Activated T-cell treated with anti-CD3 and anti-CD28 coated beads, Interleukin-2, amount 50 U/mL, for 4 hours (primary cell): ENCODE results near the gene PELI1. TPM values are rescaled to one million over a fixed set of nuclear protein-coding genes. Genes with fewer than 3 reads are reported as not detected.
A peak's percentile ranks its signal among the peaks of the same experiment; 100 is the strongest.

Experiments
- ATAC-seq, 2 donors: fragments of 200-7000 bp; cut with Tn5 transposase; one replicate each; pipeline ENCODE4 v1.10.0; 2021
- DNase-seq: peaks from one replicate; pipeline ENCODE4 v3.0.0-alpha.2; 2020
- H3K27me3 Mint-ChIP-seq: one replicate; pipeline ENCODE4 v1.8.0; 2021; ENCODE audit warnings: low read depth, mixed read lengths
- H3K36me3 Mint-ChIP-seq: one replicate; pipeline ENCODE4 v1.8.0; 2022; ENCODE audit warnings: mixed read lengths; ENCODE audit not compliant: insufficient read depth
- H3K4me1 Mint-ChIP-seq: one replicate; pipeline ENCODE4 v1.8.0; 2021; ENCODE audit warnings: low read depth, mixed read lengths
- H3K4me3 Mint-ChIP-seq: one replicate; pipeline ENCODE4 v1.8.0; 2021; ENCODE audit warnings: mild to moderate bottlenecking, moderate library complexity, mixed read lengths
- H3K9me3 Mint-ChIP-seq: one replicate; pipeline ENCODE4 v1.8.0; 2021; ENCODE audit warnings: mixed read lengths
- total RNA-seq, 3 donors: library from RNA; stranded (reverse); gene quantifications; one replicate each; pipeline ENCODE4 v1.2.1, GENCODE V29; 2021

Gene PELI1
- 10 to 100 TPM; 49.0 to 71.8 (median 68.1) TPM for total RNA-seq

- peak; percentile 91 for DNase-seq
- peak; percentile 92 to 93 for ATAC-seq
- Mint-ChIP-seq H3K4me3 (peak within 1 kb of the TSS; percentile 93), H3K36me3 (peaks cover 18% of the 10 kb centered on the region), H3K4me1 (peaks cover 24% of the 10 kb centered on the region), H3K9me3 (no peaks in the 10 kb centered on the region), H3K27me3 (no peaks in the 10 kb centered on the region)
These were observed at the start of gene PELI1 for GRCh38 chr2:64144057-64145013. Gene PELI1 (minus strand): TSS chr2:64144420. CDS start chr2:64108310, 36,110 bp downstream.

GRCh38 chr2:64193491-64193890 is 49.3 kb upstream of the PELI1 start:
- no peak for ATAC-seq
- no peaks in the 10 kb centered on the region for H3K9me3 Mint-ChIP-seq
- H3K4me1 Mint-ChIP-seq = peaks cover 27% of the 10 kb centered on the region
- no peaks in the 10 kb centered on the region for H3K36me3 Mint-ChIP-seq
- no peak overlapping the region for H3K4me3 Mint-ChIP-seq
- no peak for DNase-seq
- no peaks in the 10 kb centered on the region for H3K27me3 Mint-ChIP-seq

- Mint-ChIP-seq H3K27me3 (no peaks in the 10 kb centered on the region), H3K36me3 (no peaks in the 10 kb centered on the region), H3K9me3 (no peaks in the 10 kb centered on the region), H3K4me1 (peaks cover 29% of the 10 kb centered on the region), H3K4me3 (no peak overlapping the region)
- ATAC-seq (no peak), DNase-seq (no peak)
These were observed 48.5 kb upstream of the PELI1 start for GRCh38 chr2:64192664-64193105.

- H3K36me3 Mint-ChIP-seq = no peaks in the 10 kb centered on the region
- no peaks in the 10 kb centered on the region for H3K27me3 Mint-ChIP-seq
- H3K9me3 Mint-ChIP-seq = no peaks in the 10 kb centered on the region
- no peak for ATAC-seq
- no peak overlapping the region for H3K4me3 Mint-ChIP-seq
- DNase-seq = no peak
- peaks cover 29% of the 10 kb centered on the region for H3K4me1 Mint-ChIP-seq
These were observed 47.9 kb upstream of the PELI1 start for GRCh38 chr2:64192125-64192479.

GRCh38 chr2:64189586-64189985 is 45.4 kb upstream of the PELI1 start:
- DNase-seq (no peak), ATAC-seq (no peak)
- Mint-ChIP-seq H3K9me3 (no peaks in the 10 kb centered on the region), H3K4me3 (no peak overlapping the region), H3K36me3 (no peaks in the 10 kb centered on the region), H3K27me3 (no peaks in the 10 kb centered on the region), H3K4me1 (peaks cover 29% of the 10 kb centered on the region)

- Mint-ChIP-seq H3K9me3 (no peaks in the 10 kb centered on the region), H3K27me3 (no peaks in the 10 kb centered on the region), H3K36me3 (no peaks in the 10 kb centered on the region), H3K4me1 (peaks cover 29% of the 10 kb centered on the region), H3K4me3 (no peak overlapping the region)
- ATAC-seq = no peak
- no peak for DNase-seq
These were observed 44.9 kb upstream of the PELI1 start for GRCh38 chr2:64189167-64189566.

- no peak for DNase-seq
- Mint-ChIP-seq H3K4me1 (peaks cover 29% of the 10 kb centered on the region), H3K36me3 (no peaks in the 10 kb centered on the region), H3K4me3 (no peak overlapping the region), H3K27me3 (no peaks in the 10 kb centered on the region), H3K9me3 (no peaks in the 10 kb centered on the region)
- no peak for ATAC-seq
These were observed 42.7 kb upstream of the PELI1 start for GRCh38 chr2:64186699-64187605.

GRCh38 chr2:64179582-64180321 is 35.5 kb upstream of the PELI1 start:
- ATAC-seq (peak; percentile 76 to 83), DNase-seq (no peak)
- no peak overlapping the region for H3K4me3 Mint-ChIP-seq
- no peaks in the 10 kb centered on the region for H3K9me3 Mint-ChIP-seq
- H3K36me3 Mint-ChIP-seq = no peaks in the 10 kb centered on the region
- no peaks in the 10 kb centered on the region for H3K27me3 Mint-ChIP-seq
- H3K4me1 Mint-ChIP-seq = peaks cover 14% of the 10 kb centered on the region

- Mint-ChIP-seq H3K4me1 (peaks cover 15% of the 10 kb centered on the region), H3K9me3 (no peaks in the 10 kb centered on the region), H3K4me3 (no peak overlapping the region), H3K27me3 (no peaks in the 10 kb centered on the region), H3K36me3 (no peaks in the 10 kb centered on the region)
- no peak for ATAC-seq
- DNase-seq = no peak
These were observed 33.1 kb upstream of the PELI1 start for GRCh38 chr2:64177315-64177714.

- no peak overlapping the region for H3K4me3 Mint-ChIP-seq
- no peak for DNase-seq
- no peaks in the 10 kb centered on the region for H3K9me3 Mint-ChIP-seq
- H3K36me3 Mint-ChIP-seq = no peaks in the 10 kb centered on the region
- H3K27me3 Mint-ChIP-seq = no peaks in the 10 kb centered on the region
- ATAC-seq = no peak
- peaks cover 12% of the 10 kb centered on the region for H3K4me1 Mint-ChIP-seq
These were observed 31.4 kb upstream of the PELI1 start for GRCh38 chr2:64175419-64176197.

- Mint-ChIP-seq H3K9me3 (no peaks in the 10 kb centered on the region), H3K4me1 (peaks cover 2% of the 10 kb centered on the region), H3K36me3 (no peaks in the 10 kb centered on the region), H3K4me3 (no peak overlapping the region), H3K27me3 (no peaks in the 10 kb centered on the region)
- ATAC-seq (no peak), DNase-seq (no peak)
These were observed 29.2 kb upstream of the PELI1 start for GRCh38 chr2:64173156-64174135.

GRCh38 chr2:64168756-64169155 is 24.5 kb upstream of the PELI1 start:
- Mint-ChIP-seq H3K4me3 (no peak overlapping the region), H3K4me1 (no peaks in the 10 kb centered on the region), H3K9me3 (no peaks in the 10 kb centered on the region), H3K36me3 (no peaks in the 10 kb centered on the region), H3K27me3 (no peaks in the 10 kb centered on the region)
- ATAC-seq (no peak), DNase-seq (no peak)
